Measurements from ENCODE around the gene BRI3BP.
"Not testable (repeated sequence)": the region's sequence is repeated elsewhere in the genome, so short reads cannot be mapped to it uniquely, and the experiment has no call there.

DNA sequence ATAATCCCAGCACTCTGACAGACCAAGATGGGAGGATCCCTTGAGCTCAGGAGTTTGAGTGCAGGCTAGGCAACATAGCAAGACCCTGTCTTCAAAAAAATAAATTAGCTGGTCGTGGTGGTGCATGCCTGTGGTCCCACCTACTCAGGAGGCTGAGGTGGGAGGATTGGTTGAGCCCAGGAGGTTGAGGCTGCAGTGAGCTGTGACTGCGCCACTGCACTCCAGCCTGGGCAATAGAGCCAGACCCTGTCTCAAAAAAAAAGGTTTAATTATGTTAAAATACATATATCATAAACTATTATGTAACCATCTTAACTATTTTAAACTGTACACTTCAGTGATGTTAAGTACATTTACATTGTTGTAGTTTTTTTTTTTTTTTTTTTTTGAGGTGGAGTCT lies 80.8 kb downstream of the BRI3BP start:
- TF ChIP-seq, protein P1, sequence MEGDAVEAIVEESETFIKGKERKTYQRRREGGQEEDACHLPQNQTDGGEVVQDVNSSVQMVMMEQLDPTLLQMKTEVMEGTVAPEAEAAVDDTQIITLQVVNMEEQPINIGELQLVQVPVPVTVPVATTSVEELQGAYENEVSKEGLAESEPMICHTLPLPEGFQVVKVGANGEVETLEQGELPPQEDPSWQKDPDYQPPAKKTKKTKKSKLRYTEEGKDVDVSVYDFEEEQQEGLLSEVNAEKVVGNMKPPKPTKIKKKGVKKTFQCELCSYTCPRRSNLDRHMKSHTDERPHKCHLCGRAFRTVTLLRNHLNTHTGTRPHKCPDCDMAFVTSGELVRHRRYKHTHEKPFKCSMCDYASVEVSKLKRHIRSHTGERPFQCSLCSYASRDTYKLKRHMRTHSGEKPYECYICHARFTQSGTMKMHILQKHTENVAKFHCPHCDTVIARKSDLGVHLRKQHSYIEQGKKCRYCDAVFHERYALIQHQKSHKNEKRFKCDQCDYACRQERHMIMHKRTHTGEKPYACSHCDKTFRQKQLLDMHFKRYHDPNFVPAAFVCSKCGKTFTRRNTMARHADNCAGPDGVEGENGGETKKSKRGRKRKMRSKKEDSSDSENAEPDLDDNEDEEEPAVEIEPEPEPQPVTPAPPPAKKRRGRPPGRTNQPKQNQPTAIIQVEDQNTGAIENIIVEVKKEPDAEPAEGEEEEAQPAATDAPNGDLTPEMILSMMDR (IDR thresholded peaks at IDR 0.05; ENCODE audit: low read length) = not testable (repeated sequence)
- not testable (repeated sequence) for TF ChIP-seq EZH2 (optimal IDR thresholded peaks at IDR 0.05; ENCODE audit: low read depth, low read length)

Data from MM.1S (cell line).